ENCODE measurements around the gene KRTAP1-3. TPM values are rescaled to one million over a fixed set of nuclear protein-coding genes. Genes with fewer than 3 reads are reported as not detected.

Gene KRTAP1-3
- polyA plus RNA-seq, 1 donor (not counting 4 experiments of a cell fraction or from before 2014, with no cell fraction given) = not detected

- Histone ChIP-seq H3K27ac (ENCODE audit: control insufficient read depth, insufficient read depth, low read length) (no peak overlapping the region), H3K36me3 (ENCODE audit: control insufficient read depth in 2 of 2, extremely low read depth in 1 of 2, insufficient read depth in 2 of 2, low read length in 2 of 2) (no peaks in the 10 kb centered on the region), H3K4me2 (ENCODE audit: control insufficient read depth, extremely low read depth, insufficient read depth, low read depth, low read length) (no peak overlapping the region), H3K9ac (ENCODE audit: control insufficient read depth, extremely low read depth, insufficient read depth, low read length) (no peak overlapping the region), H4K20me1 (ENCODE audit: control insufficient read depth, extremely low read depth, insufficient read depth, low read length) (no peaks in the 10 kb centered on the region), H3K27me3 (ENCODE audit: control insufficient read depth, extremely low read depth, insufficient read depth, low read length) (no peaks in the 10 kb centered on the region), H3K9me3 (ENCODE audit: control insufficient read depth, low read depth, low read length) (no peaks in the 10 kb centered on the region), H3K79me2 (ENCODE audit: control insufficient read depth, insufficient read depth, low read length) (no peaks in the 10 kb centered on the region), H3K4me3 (ENCODE audit: control insufficient read depth in 2 of 3, extremely low read depth in 1 of 3, insufficient read depth in 2 of 3, low read depth in 1 of 3, low read length in 3 of 3) (no peak overlapping the region), H2AFZ (ENCODE audit: control insufficient read depth, low read length) (no peak overlapping the region), H3K4me1 (ENCODE audit: control insufficient read depth, extremely low read depth, insufficient read depth, low read length) (no peaks in the 10 kb centered on the region), H3K9me1 (ENCODE audit: control insufficient read depth, extremely low read depth, insufficient read depth, low read length) (no peaks in the 10 kb centered on the region)
- DNase-seq (ENCODE audit: low read depth, low spot score) (no peak), FAIRE-seq (no peak)
- TF ChIP-seq EZH2 (IDR thresholded peaks at IDR 0.05; ENCODE audit: low read length) (no peak), CTCF (optimal IDR thresholded peaks at IDR 0.05 in 1 of 3, IDR thresholded peaks at IDR 0.05 in 1 of 3, conservative IDR thresholded peaks at IDR 0.05 in 1 of 3; ENCODE audit: extremely low read depth in 1 of 3, insufficient read depth in 2 of 3, low read length in 3 of 3) (no peak)
- dilution Hi-C loops (cut with MboI; ENCODE audit: extremely low pct_ligation_motif_present, low sequenced_read_pairs) = no loop called here
Measured at GRCh38 chr17:41013181-41013580, 21.5 kb downstream of the KRTAP1-3 start.

- Histone ChIP-seq H3K4me2 (ENCODE audit: control insufficient read depth, extremely low read depth, insufficient read depth, low read depth, low read length) (no peak overlapping the region), H3K9me1 (ENCODE audit: control insufficient read depth, extremely low read depth, insufficient read depth, low read length) (no peaks in the 10 kb centered on the region), H3K27me3 (ENCODE audit: control insufficient read depth, extremely low read depth, insufficient read depth, low read length) (no peaks in the 10 kb centered on the region), H4K20me1 (ENCODE audit: control insufficient read depth, extremely low read depth, insufficient read depth, low read length) (no peaks in the 10 kb centered on the region), H3K9me3 (ENCODE audit: control insufficient read depth, low read depth, low read length) (no peaks in the 10 kb centered on the region), H3K4me1 (ENCODE audit: control insufficient read depth, extremely low read depth, insufficient read depth, low read length) (no peaks in the 10 kb centered on the region), H3K79me2 (ENCODE audit: control insufficient read depth, insufficient read depth, low read length) (no peaks in the 10 kb centered on the region), H3K9ac (ENCODE audit: control insufficient read depth, extremely low read depth, insufficient read depth, low read length) (no peak overlapping the region), H2AFZ (ENCODE audit: control insufficient read depth, low read length) (no peak overlapping the region), H3K36me3 (ENCODE audit: control insufficient read depth in 2 of 2, extremely low read depth in 1 of 2, insufficient read depth in 2 of 2, low read length in 2 of 2) (no peaks in the 10 kb centered on the region), H3K27ac (ENCODE audit: control insufficient read depth, insufficient read depth, low read length) (no peak overlapping the region), H3K4me3 (ENCODE audit: control insufficient read depth in 2 of 3, extremely low read depth in 1 of 3, insufficient read depth in 2 of 3, low read depth in 1 of 3, low read length in 3 of 3) (no peak overlapping the region)
- FAIRE-seq = no peak
- no peak for TF ChIP-seq EZH2 (IDR thresholded peaks at IDR 0.05; ENCODE audit: low read length)
- no peak for TF ChIP-seq CTCF (optimal IDR thresholded peaks at IDR 0.05 in 1 of 3, IDR thresholded peaks at IDR 0.05 in 1 of 3, conservative IDR thresholded peaks at IDR 0.05 in 1 of 3; ENCODE audit: extremely low read depth in 1 of 3, insufficient read depth in 2 of 3, low read length in 3 of 3)
- no peak for DNase-seq (ENCODE audit: low read depth, low spot score)
- dilution Hi-C loops (cut with MboI; ENCODE audit: extremely low pct_ligation_motif_present, low sequenced_read_pairs) = no loop called here
Measured at GRCh38 chr17:41012326-41013120, 22.2 kb downstream of the KRTAP1-3 start.

Data from keratinocyte (primary cell).